Upper lobe of right lung (tissue), 1 donor: ENCODE results near the gene ARHGAP1. TPM values are rescaled to one million over a fixed set of nuclear protein-coding genes. Genes with fewer than 3 reads are reported as not detected.

Experiments used
- ATAC-seq: fragments of 200-7000 bp; cut with Tn5 transposase; one replicate; pipeline ENCODE4 v1.9.1; 2020; ENCODE audit warnings: mild to moderate bottlenecking, moderate library complexity
- DNase-seq: peaks from one replicate; pipeline ENCODE4 v3.0.0-alpha.2; 2020
- H3K27ac ChIP-seq: fragments of 200-600 bp; one replicate; pipeline ENCODE4 v1.8.0; 2022
- H3K27me3 ChIP-seq: fragments of 200-600 bp; one replicate; pipeline ENCODE4 v1.8.0; 2022; ENCODE audit warnings: mild to moderate bottlenecking
- H3K36me3 ChIP-seq: fragments of 200-600 bp; one replicate; pipeline ENCODE4 v1.8.0; 2022
- H3K4me1 ChIP-seq: fragments of 200-600 bp; one replicate; pipeline ENCODE4 v1.8.0; 2022
- H3K4me3 ChIP-seq: fragments of 200-600 bp; one replicate; pipeline ENCODE4 v1.8.0; 2022; ENCODE audit warnings: mild to moderate bottlenecking
- H3K9me3 ChIP-seq: fragments of 200-600 bp; one replicate; pipeline ENCODE4 v1.8.0; 2022
- intact Hi-C: fragments of 100-400 bp; cut with DNase I; formaldehyde crosslinking; loops from one replicate; pipeline ENCODE4 v1.11.0; 2022
- total RNA-seq: library from RNA; stranded (reverse); fragmentation: NEBNext Ultra II Directional; extraction: Animal tissue kit (Norgen Biotek cat#: 25700); gene quantifications from one replicate; pipeline ENCODE4 v1.2.1, GENCODE V29; 2021
- TF ChIP-seq, protein P1 (sequence below): fragments of 200-600 bp; IDR thresholded peaks from one replicate; pipeline ENCODE4 v1.8.0; 2022; ENCODE audit warnings: antibody characterized with exemption
- donor health status: DM: no; HTN: yes; CAD: no; lungs with severe emphysema.

Gene ARHGAP1
- total RNA-seq, 1 donor from 2014 or later = 62.8 TPM

DNA sequence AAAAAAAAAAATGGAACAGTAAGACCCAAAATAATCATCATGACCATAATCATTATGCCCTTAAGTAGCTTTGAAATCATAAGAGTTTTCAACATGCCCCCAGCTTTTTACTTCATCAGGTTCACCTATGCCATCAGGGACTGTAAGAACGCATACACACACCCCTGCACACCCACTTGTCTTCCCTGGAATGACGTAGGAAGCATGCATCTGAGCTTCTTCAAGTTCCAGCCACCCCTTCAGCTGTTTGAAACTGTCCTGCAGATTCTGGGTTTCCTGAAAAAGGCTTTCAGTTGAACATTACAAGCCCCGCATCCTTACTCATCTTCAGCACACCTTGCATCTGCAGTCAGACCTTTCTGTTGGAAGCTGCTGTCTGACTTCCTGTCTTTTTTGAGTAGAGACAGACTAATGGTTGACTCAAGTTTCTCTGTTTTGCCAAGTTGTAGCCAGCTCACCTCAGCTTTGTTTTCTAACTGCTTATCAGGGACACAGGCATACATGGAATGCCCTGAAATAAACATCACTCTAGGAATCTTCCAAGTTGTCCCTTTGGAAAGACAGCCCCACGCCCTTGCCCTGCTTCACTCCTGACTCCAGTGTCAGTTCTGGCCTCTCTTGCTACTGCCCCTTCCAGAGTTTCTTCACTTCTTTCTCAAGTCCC is 37.0 kb downstream of the ARHGAP1 start:
- no peak overlapping the region for H3K27ac ChIP-seq
- ATAC-seq (no peak), DNase-seq (no peak)
- H3K4me3 ChIP-seq = no peak overlapping the region
- TF ChIP-seq, protein P1, sequence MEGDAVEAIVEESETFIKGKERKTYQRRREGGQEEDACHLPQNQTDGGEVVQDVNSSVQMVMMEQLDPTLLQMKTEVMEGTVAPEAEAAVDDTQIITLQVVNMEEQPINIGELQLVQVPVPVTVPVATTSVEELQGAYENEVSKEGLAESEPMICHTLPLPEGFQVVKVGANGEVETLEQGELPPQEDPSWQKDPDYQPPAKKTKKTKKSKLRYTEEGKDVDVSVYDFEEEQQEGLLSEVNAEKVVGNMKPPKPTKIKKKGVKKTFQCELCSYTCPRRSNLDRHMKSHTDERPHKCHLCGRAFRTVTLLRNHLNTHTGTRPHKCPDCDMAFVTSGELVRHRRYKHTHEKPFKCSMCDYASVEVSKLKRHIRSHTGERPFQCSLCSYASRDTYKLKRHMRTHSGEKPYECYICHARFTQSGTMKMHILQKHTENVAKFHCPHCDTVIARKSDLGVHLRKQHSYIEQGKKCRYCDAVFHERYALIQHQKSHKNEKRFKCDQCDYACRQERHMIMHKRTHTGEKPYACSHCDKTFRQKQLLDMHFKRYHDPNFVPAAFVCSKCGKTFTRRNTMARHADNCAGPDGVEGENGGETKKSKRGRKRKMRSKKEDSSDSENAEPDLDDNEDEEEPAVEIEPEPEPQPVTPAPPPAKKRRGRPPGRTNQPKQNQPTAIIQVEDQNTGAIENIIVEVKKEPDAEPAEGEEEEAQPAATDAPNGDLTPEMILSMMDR = no peak
- no peaks in the 10 kb centered on the region for H3K27me3 ChIP-seq
- H3K36me3 ChIP-seq = peaks cover 98% of the 10 kb centered on the region
- no peaks in the 10 kb centered on the region for H3K9me3 ChIP-seq
- no peaks in the 10 kb centered on the region for H3K4me1 ChIP-seq
- intact Hi-C loops = no loop called here

DNA sequence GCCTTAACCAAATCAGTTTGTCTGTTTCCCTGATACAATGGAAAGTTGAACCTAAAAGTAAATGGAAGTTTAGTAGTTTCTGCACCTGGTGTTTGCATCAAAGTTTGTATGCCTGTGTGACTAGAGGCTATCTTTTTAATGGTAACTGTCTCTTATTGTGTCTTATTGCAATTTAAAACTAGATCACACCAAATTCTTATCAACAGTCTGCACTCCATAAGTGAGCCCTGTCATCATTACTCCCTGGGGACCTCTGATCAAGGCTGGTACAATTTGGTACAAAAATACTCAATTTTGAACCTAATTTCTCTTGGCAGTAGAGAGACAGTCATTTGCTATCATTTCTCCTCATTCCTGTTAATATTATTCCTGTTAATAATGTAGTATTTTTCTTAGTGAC is 38.1 kb downstream of the ARHGAP1 start:
- DNase-seq (no peak), ATAC-seq (no peak)
- intact Hi-C loops = no loop called here
- Histone ChIP-seq H3K4me3 (no peak overlapping the region), H3K27me3 (no peaks in the 10 kb centered on the region), H3K4me1 (no peaks in the 10 kb centered on the region), H3K36me3 (peaks cover 98% of the 10 kb centered on the region), H3K27ac (no peak overlapping the region), H3K9me3 (no peaks in the 10 kb centered on the region)
- TF ChIP-seq, protein P1 = no peak

DNA sequence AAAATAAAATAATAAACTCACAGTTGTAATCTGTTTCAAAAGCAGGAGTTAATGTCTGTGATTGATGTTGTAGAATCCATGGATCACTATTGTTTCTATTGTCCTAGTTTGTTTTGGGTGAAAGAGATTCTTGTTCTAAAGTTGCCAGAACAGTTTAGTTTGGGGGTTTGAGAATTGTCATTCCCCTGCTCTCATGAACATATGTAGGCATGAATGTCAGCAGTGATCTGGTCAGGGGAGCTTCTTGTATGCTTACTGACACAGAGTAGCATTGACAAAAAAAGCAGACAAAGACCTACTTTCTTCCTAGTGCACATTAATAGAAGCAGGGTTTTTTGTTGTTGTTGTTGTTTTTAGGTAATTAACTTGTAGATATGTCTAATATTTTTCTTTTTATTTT is 38.6 kb downstream of the ARHGAP1 start:
- ATAC-seq (no peak), DNase-seq (no peak)
- H3K36me3 ChIP-seq = peaks cover 98% of the 10 kb centered on the region
- H3K4me3 ChIP-seq = no peak overlapping the region
- no peak overlapping the region for H3K27ac ChIP-seq
- H3K9me3 ChIP-seq = no peaks in the 10 kb centered on the region
- no peaks in the 10 kb centered on the region for H3K27me3 ChIP-seq
- H3K4me1 ChIP-seq = no peaks in the 10 kb centered on the region
- intact Hi-C loops = no loop called here
- TF ChIP-seq, protein P1 = no peak

DNA sequence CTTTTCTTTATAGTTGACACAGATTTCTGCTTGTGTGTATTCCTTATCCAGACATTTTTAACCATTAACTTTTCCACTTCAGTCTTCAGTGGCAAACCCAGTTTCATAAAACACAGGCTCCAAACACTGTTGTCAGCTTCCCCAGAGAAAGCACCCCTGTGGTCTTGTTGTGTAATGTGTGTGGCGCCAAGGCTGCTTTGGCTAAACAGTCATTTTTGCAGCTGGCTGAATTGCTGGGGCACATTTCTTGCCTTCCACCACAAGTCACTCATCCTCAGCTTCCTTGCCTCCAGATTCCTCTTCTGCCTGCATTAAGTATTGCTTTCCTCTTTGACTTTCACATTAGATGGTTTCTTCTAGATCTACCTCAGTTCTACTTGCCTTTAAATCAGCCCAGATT is 40.5 kb downstream of the ARHGAP1 start:
- intact Hi-C loops = no loop called here
- DNase-seq = no peak
- Histone ChIP-seq H3K36me3 (peaks cover 98% of the 10 kb centered on the region), H3K4me1 (no peaks in the 10 kb centered on the region), H3K27me3 (no peaks in the 10 kb centered on the region), H3K4me3 (no peak overlapping the region), H3K9me3 (no peaks in the 10 kb centered on the region), H3K27ac (no peak overlapping the region)
- TF ChIP-seq, protein P1 = no peak
- ATAC-seq = no peak

DNA sequence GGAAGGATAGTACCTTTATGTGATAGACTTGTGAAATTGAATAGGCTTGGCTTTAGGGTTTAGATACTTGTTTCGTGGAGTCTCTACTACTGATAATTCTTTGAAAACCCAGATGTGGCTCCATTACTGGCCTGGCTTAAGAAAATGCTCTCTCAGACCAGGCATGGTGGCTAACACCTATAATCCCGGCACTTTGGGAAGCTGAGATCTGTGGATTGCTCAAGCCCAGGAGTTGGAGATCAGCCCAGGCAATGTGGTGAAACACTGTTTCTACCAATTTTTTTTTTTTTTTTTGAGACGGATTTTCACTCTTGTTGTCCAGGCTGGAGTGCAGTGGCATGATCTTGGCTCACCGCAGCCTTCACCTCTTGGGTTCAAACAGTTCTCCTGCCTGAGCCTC is 42.2 kb downstream of the ARHGAP1 start:
- TF ChIP-seq, protein P1 = no peak
- no peaks in the 10 kb centered on the region for H3K4me1 ChIP-seq
- H3K4me3 ChIP-seq = no peak overlapping the region
- H3K27me3 ChIP-seq = no peaks in the 10 kb centered on the region
- intact Hi-C loops = no loop called here
- H3K36me3 ChIP-seq = peaks cover 95% of the 10 kb centered on the region
- DNase-seq (no peak), ATAC-seq (no peak)
- no peaks in the 10 kb centered on the region for H3K9me3 ChIP-seq
- H3K27ac ChIP-seq = no peak overlapping the region

DNA sequence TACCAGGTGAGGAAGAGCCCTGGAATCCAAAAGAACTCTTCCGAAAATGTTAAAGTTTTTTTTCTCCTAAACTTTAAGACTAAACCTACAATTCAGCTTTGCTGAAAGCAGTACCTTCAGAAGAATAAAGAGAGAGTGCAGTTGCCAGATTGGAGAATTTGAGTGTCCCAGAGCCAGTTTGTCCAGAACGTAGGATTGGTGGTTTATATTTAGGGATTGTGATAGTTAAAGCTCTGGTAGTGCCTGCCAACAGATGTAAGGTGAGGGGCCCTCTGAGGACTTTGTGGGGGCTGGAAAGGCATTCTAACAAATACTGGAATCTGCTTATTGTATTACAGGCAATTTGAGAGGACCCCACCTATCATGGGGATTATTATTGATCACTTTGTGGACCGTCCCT is 43.2 kb downstream of the ARHGAP1 start:
- intact Hi-C loops = no loop called here
- Histone ChIP-seq H3K36me3 (peaks cover 95% of the 10 kb centered on the region), H3K27me3 (no peaks in the 10 kb centered on the region), H3K27ac (no peak overlapping the region), H3K9me3 (no peaks in the 10 kb centered on the region), H3K4me3 (no peak overlapping the region), H3K4me1 (no peaks in the 10 kb centered on the region)
- TF ChIP-seq, protein P1 = no peak
- DNase-seq (no peak), ATAC-seq (no peak)
